ENCODE results near the gene SLC9B2.
A peak's percentile ranks its signal among the peaks of the same experiment; 100 is the strongest.

The SLC9B2 gene

DNA sequence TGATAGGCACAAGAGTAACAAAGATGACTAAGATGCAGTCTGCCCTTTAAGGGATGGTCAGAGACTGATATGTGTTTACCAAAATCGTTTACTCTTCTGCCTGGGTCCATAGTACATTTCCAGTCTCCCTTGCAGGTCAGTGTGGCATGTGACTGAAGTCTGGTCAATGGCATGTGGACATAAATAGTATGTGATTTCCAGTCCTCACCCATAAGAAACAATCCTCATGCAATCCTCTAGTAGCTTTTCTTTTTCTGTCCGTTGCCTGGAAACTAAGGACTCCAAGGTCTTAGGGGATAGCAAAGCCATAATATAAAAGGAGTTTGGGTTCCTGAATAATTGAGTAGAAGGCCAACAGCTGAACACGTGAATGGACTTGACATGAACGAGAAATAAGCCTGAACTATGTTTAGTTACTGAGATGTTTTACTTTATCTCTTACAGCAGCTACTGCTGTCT lies 1.1 kb downstream of the SLC9B2 start:
- ATAC-seq: peak; percentile 29
- TF ChIP-seq ARNTL (CRISPR knock-in tag; IDR thresholded peaks at IDR 0.05; ENCODE audit: borderline replicate concordance, low read depth): no peak
- TF ChIP-seq ISL1 (CRISPR knock-in tag; IDR thresholded peaks at IDR 0.05): no peak
- TF ChIP-seq, protein P1, sequence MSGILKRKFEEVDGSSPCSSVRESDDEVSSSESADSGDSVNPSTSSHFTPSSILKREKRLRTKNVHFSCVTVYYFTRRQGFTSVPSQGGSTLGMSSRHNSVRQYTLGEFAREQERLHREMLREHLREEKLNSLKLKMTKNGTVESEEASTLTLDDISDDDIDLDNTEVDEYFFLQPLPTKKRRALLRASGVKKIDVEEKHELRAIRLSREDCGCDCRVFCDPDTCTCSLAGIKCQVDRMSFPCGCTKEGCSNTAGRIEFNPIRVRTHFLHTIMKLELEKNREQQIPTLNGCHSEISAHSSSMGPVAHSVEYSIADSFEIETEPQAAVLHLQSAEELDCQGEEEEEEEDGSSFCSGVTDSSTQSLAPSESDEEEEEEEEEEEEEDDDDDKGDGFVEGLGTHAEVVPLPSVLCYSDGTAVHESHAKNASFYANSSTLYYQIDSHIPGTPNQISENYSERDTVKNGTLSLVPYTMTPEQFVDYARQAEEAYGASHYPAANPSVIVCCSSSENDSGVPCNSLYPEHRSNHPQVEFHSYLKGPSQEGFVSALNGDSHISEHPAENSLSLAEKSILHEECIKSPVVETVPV (CRISPR knock-in tag; IDR thresholded peaks at IDR 0.05): no peak
- TF ChIP-seq ESRRG (CRISPR knock-in tag; IDR thresholded peaks at IDR 0.05): no peak

DNA sequence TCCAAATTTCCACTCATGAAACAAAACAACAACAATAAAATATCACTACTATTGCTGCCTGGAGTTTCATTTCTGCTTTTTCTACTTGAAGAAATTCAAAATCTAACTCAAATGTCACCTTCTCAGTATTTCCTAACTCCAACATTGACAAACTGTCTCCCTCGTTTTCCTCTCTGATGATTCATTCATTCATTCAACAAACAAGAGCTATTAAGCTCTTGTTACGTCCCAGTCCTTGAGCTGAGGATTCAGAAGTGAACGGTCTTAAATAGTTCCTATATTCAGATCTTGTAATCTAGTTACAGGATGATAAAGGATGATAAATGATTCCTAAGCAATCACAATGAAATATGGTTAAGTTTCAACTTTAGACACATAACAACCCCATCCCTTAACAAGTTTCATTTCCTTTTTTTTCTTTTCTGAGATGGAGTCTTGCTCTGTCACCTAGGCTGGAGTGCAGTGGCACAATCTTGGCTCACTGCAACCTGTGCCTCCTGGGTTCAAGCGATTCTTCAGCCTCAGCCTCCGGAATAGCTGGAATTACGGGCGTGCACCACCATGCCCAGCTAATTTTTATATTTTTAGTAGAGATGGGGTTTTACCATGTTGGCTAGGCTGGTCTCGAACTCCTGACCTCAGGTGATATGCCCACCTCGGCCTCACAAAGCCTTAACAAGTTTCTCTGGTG lies 1.7 kb downstream of the SLC9B2 start:
- TF ChIP-seq ZNF70 (CRISPR knock-in tag; IDR thresholded peaks at IDR 0.05): no peak
- no peak for ATAC-seq

DNA sequence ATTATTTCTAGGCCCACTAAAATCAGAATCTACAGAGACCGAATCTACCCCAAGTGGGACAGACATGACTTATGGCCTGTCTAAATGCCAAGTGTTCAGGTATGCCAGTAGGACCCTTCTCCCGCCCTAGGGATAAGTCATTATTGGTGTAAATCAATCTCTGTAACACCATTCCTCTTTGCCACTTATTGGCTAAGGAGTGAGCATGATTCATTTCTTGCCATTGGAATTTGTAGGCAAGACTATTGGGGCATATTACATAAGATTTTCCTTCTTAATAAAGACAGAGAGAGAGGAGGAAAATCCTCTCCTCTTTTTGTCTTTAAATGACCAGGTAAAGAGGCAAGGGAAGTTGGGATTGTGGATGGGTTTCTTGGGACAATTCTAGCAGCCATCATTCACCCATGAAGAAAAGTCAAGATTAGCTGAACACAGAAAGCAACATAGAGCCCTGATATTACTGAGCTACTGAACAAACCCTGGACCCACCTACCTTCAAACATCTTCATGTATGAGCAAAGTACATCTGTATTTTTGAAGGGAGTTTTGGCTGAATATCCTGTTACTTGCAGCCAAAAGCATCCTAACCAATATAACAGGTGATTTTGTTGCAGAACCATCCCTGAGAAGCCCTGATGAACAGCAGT lies 2.6 kb downstream of the SLC9B2 start:
- no peak for TF ChIP-seq ZC3H10 (CRISPR knock-in tag; IDR thresholded peaks at IDR 0.05)
- TF ChIP-seq ZFP30 (CRISPR knock-in tag; IDR thresholded peaks at IDR 0.05): no peak
- TF ChIP-seq ZNF8 (CRISPR knock-in tag; IDR thresholded peaks at IDR 0.05): no peak
- no peak for ATAC-seq

DNA sequence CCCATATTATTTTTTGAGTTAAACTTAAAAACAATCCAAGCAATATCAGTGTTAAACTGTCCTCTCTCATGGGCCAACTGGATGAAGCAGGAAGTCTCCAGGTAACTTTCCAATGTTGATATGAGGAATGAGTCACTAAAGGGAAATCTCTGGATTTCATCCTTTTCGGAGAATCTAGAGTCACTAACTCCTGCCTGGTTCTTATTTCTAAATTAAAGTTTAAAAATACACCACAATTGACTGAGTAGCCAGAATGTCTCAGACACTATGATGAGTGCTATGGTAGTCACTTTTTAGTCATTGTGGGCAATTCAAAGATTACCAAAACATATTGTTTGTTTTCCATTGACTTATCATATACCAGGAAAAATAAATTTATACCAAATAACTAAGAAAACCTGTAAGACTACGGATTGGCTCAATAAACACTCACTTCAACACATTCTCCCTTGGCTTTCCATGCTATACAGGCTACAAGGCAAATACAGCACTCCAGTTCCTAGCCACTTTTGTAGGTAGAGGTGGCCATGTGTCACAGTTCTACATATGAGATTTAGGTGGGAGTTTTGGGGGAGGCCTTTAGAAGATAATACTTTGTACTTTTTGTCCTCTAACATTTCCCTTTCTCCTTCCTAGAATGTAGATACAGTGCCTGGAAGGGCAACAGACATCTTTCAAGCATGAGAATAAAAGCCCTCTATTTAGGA lies 8.6 kb downstream of the SLC9B2 start:
- TF ChIP-seq, protein P2, sequence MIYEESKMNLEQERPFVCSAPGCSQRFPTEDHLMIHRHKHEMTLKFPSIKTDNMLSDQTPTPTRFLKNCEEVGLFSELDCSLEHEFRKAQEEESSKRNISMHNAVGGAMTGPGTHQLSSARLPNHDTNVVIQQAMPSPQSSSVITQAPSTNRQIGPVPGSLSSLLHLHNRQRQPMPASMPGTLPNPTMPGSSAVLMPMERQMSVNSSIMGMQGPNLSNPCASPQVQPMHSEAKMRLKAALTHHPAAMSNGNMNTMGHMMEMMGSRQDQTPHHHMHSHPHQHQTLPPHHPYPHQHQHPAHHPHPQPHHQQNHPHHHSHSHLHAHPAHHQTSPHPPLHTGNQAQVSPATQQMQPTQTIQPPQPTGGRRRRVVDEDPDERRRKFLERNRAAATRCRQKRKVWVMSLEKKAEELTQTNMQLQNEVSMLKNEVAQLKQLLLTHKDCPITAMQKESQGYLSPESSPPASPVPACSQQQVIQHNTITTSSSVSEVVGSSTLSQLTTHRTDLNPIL (CRISPR knock-in tag; IDR thresholded peaks at IDR 0.05; ENCODE audit: low read depth): no peak
- TF ChIP-seq, protein P1 (CRISPR knock-in tag; IDR thresholded peaks at IDR 0.05): no peak
- TF ChIP-seq CSDC2 (CRISPR knock-in tag; IDR thresholded peaks at IDR 0.05) (no peak), ZNF8 (CRISPR knock-in tag; IDR thresholded peaks at IDR 0.05) (no peak)
- TF ChIP-seq, protein P3, sequence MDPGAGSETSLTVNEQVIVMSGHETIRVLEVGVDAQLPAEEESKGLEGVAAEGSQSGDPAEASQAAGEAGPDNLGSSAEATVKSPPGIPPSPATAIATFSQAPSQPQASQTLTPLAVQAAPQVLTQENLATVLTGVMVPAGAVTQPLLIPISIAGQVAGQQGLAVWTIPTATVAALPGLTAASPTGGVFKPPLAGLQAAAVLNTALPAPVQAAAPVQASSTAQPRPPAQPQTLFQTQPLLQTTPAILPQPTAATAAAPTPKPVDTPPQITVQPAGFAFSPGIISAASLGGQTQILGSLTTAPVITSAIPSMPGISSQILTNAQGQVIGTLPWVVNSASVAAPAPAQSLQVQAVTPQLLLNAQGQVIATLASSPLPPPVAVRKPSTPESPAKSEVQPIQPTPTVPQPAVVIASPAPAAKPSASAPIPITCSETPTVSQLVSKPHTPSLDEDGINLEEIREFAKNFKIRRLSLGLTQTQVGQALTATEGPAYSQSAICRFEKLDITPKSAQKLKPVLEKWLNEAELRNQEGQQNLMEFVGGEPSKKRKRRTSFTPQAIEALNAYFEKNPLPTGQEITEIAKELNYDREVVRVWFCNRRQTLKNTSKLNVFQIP (CRISPR knock-in tag; IDR thresholded peaks at IDR 0.05; ENCODE audit: borderline replicate concordance, low read depth): no peak
- ATAC-seq: peak; percentile 48; the same call in 2 of the 3 replicates

DNA sequence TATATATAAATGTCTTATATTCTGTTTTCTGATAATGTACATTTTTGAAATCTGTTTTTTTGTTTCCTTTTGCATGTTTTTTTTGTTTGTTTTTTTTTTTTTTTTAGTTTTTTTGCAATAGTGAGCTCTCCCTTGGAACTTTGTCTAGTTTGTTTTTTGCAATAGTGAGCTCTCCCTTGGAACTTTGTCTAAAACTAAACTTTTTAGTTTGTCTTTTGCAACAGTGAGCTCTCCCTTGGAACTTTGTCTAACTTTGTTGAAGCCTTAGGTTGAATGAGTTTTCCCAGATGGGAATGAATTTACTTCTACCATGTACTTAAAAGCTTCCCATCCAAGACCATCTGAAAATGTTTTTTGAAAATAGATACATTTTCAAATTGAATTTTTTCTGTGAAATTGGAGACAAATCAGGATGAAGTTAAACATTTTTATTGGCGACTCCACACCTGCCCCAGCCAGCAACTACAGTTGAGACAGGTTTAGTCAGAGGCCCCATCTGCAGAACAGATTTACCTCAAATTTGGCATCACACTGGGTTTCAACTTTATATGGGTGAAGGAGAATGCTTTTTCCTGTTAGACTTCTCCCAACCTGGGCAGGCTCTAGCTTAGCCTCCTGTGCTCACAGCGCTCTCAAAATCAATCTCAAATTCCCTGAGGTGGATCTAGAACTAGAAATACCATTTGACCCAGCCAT lies 16.0 kb downstream of the SLC9B2 start:
- ATAC-seq: no peak
- TF ChIP-seq, protein P4, sequence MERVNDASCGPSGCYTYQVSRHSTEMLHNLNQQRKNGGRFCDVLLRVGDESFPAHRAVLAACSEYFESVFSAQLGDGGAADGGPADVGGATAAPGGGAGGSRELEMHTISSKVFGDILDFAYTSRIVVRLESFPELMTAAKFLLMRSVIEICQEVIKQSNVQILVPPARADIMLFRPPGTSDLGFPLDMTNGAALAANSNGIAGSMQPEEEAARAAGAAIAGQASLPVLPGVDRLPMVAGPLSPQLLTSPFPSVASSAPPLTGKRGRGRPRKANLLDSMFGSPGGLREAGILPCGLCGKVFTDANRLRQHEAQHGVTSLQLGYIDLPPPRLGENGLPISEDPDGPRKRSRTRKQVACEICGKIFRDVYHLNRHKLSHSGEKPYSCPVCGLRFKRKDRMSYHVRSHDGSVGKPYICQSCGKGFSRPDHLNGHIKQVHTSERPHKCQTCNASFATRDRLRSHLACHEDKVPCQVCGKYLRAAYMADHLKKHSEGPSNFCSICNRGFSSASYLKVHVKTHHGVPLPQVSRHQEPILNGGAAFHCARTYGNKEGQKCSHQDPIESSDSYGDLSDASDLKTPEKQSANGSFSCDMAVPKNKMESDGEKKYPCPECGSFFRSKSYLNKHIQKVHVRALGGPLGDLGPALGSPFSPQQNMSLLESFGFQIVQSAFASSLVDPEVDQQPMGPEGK (CRISPR knock-in tag; IDR thresholded peaks at IDR 0.05; ENCODE audit: borderline replicate concordance): no peak
- no peak for TF ChIP-seq SNAI2 (CRISPR knock-in tag; IDR thresholded peaks at IDR 0.05)
- no peak for TF ChIP-seq ZFP30 (CRISPR knock-in tag; IDR thresholded peaks at IDR 0.05)
- no peak for TF ChIP-seq OSR1 (CRISPR knock-in tag; IDR thresholded peaks at IDR 0.05)
- TF ChIP-seq, protein P2 (CRISPR knock-in tag; IDR thresholded peaks at IDR 0.05; ENCODE audit: low read depth): no peak
- no peak for TF ChIP-seq ZNF8 (CRISPR knock-in tag; IDR thresholded peaks at IDR 0.05)
- TF ChIP-seq ARNTL (CRISPR knock-in tag; IDR thresholded peaks at IDR 0.05; ENCODE audit: borderline replicate concordance, low read depth): no peak
- TF ChIP-seq, protein P3 (CRISPR knock-in tag; IDR thresholded peaks at IDR 0.05; ENCODE audit: borderline replicate concordance, low read depth): no peak
- no peak for TF ChIP-seq ZNF70 (CRISPR knock-in tag; IDR thresholded peaks at IDR 0.05)
- TF ChIP-seq ESRRG (CRISPR knock-in tag; IDR thresholded peaks at IDR 0.05): no peak
- TF ChIP-seq ZC3H10 (CRISPR knock-in tag; IDR thresholded peaks at IDR 0.05): no peak

All from SK-N-SH treated with all-trans-retinoic acid at 6 μM for 48 hours (cell line).